ENCODE data around the gene ABCC6.
"Not testable (repeated sequence)": the region's sequence is repeated elsewhere in the genome, so short reads cannot be mapped to it uniquely, and the experiment has no call there.

GRCh38 chr16:16249621-16250330 lies 26.5 kb upstream of the ABCC6 start:
- not testable (repeated sequence) for TF ChIP-seq CTCF (IDR thresholded peaks at IDR 0.05; ENCODE audit: insufficient read depth, low read depth, low read length); EZH2 (IDR thresholded peaks at IDR 0.05; ENCODE audit: insufficient read depth, low read length)

All from astrocyte (in vitro differentiated cells and primary cell).